Cerebellar cortex (tissue), 1 donor: ENCODE measurements around the gene PDF.
A peak's percentile ranks its signal among the peaks of the same experiment; 100 is the strongest.

Source experiments
- DNase-seq: peaks from one replicate; pipeline ENCODE4 v3.0.0-alpha.2; 2015; ENCODE audit warnings: low spot score

Gene PDF

DNA sequence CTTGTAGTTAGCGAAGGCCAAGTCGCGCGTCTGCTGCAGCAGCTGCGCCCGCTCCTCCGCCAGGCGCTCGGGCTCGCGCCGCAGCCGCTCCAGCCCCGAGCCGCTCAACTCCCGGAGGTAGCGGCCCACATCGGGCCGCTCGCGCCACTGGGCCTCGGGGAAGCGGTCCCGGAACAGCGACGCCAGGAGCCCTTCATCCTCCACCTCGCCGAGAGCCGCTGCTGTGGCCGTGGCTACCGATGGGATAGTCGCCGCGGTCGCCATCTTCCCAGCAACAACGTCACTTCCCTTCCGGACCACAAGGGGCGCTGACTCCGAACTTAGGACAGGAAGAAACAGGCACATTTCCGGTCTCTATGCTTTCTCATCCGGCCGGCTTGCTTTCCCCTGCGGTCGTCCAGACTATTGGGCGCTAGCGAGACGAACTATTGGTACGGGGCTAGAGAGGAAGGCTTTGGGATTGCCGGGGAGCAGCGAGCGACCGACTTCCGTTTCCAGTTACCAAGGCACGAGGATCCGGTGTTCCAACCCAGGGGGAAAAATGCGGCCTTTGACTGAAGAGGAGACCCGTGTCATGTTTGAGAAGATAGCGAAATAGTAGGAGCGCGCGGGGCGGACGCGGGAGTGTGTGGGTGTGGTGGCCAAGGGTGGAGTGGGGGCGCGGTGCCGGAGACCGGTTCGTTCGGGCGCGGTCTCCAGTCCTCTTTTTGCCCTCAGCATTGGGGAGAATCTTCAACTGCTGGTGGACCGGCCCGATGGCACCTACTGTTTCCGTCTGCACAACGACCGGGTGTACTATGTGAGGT, 9.1 kb upstream of the PDF start, which contains the start of the genes COG8 and NIP7:
Gene COG8, minus strand, starts transcription at position 276 of the 806 bp plus-strand sequence. Its CDS starts 12 bp downstream, at position 264.
Gene NIP7, plus strand, starts transcription at position 484 of the 806 bp plus-strand sequence. Its CDS starts 58 bp downstream, at position 542.
- peak; percentile 99 for DNase-seq

DNA sequence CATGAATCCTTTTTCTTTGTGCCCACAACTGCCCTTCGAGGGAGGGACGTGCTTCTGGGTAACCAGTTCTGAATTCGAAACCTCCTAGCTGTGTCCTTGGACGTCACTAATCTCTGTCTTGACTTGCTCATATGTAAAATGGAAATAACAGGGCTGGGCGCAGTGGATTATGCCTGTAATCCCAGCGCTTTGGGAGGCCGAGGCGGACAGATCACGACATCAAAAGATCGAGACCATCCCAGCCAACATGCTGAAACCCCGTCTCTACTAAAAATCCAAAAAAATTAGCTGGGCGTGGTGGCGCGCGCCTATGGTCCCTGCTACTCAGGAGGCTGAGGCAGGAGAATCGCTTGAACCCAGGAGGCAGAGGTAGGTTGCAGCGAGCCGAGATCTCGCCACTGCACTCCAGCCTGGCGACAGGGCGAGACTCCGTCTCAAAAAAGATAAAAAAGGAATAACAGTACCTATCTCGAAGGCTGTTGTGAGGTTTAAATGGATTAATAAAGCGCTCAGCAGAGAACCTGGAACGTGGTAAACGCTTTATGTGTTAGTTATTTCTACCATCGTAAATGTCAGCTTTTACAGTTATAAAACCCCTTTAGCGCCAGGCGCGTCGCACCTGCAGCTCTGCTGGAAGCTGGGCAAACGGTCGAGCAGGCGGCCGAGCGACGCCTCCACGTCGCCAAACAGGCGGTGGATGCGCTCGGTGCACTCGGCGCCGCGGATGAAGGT, 8.3 kb upstream of the PDF start:
- DNase-seq: no peak

DNA sequence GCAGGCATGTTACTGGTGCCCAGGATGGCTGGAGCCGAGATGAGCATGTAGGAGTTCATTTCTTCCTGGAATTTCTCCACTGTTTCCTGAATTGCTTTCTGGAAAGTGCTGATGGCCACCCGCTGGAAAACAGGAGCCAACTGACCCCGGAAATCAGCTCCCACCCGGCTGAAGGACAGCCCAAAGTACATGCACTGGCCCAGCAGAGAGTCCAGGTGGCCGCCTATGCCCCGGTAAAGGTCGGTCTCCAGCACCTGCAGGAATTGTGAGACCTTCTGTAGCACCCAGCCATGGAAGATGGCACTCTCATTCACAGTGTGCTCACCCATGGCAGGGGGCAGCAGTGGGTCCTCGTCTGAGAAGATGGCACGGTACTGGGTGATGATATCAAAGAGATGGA, 4.3 kb upstream of the PDF start:
- DNase-seq: no peak

DNA sequence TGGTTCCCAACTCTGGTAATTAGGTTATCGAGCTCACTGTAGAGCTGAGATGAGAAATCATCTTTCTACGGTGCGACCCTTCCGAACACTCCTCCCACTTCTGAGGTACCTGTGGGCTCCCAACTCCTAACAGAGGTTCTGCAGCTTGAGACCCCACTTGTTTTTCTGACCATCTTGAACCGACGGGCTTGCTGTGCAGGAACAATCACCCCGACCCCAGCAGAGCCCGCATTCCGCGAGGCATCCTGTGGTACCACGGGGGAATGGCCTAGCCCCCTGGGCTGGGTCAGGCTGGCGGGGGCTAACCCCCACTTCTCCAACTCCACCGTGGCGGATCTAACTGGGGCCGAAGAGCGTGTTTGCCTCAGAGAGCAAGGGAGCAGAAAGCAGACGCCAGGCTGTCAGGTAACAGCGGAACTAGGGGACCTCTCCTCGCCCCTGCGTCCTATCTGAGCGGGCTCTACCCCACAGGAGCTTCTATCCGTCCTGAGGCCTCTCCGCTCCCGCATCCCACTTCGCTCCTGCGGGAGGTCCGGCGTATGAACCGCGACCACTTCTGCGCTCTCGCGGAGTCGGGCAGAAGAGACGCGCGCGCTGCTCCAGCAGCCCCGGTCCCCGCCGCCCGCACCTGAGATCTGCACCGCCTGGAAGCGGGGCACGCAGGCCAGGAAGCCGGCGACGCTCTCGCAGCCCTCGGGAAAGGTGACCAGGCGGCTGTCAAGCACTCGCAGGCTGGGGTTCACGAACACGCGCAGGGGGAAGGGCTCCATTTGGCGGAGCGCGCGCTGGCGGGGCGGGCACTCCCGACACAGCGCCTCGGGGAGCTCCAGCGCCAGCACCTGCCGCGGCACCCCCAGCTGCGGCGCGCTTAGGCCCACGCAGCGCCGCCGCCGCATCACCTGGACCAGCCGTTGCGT, 761 bp downstream of the PDF start:
- DNase-seq: no peak

DNA sequence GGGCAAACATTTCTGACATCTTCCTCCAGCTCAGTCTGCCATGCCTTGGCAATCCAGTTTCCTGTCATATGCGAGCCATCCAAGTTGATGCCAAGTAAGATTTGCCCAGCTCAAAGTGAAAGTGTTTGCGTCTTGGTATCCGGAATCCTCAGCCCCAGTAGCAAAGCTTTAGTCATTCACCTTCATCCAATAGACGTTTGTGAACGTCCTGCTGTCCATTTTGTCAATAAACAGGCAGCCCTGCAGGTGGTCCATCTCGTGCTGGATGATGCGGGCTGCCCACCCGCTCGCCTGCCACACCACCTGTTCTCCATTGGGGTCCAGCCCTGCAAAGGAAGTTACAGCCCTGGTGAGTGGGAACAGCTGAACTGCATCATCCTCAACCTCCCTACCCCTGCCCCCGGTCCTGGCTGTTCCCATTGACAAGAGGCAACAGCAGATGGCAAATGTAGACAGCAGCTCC, 1.5 kb downstream of the PDF start:
- DNase-seq: no peak

DNA sequence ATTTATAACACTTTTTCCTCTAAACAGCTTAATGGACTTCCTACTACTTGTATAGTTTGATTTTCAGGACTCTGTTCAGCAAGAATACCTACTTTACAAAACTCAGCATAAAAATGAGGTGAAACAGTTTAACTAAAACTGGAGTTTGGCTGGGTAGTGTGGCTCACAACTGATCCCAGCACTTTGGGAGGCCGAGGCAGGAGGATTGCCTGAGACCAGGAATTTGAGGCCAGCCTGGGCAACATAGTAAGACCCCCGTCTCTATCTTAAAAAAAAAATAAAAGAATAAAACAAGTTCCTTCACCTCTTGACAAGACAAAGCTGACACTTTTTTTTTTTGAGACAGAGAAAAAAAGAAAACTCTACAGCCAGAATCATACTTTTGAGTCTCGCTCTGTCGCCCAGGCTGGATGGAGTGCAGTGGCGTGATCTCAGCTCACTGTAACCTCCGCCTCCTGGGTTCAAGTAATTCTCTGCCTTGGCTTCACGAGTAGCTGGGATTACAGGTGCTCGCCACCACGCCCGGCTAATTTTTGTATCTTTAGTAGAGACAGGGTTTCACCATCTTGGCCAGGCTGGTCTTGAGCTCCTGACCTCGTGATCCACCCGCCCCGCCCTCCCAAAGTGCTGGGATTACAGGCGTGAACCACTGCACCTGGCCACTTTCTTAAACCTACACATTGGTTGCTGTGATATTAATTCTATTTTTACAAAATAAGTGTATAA, 2.6 kb downstream of the PDF start:
- DNase-seq: no peak

DNA sequence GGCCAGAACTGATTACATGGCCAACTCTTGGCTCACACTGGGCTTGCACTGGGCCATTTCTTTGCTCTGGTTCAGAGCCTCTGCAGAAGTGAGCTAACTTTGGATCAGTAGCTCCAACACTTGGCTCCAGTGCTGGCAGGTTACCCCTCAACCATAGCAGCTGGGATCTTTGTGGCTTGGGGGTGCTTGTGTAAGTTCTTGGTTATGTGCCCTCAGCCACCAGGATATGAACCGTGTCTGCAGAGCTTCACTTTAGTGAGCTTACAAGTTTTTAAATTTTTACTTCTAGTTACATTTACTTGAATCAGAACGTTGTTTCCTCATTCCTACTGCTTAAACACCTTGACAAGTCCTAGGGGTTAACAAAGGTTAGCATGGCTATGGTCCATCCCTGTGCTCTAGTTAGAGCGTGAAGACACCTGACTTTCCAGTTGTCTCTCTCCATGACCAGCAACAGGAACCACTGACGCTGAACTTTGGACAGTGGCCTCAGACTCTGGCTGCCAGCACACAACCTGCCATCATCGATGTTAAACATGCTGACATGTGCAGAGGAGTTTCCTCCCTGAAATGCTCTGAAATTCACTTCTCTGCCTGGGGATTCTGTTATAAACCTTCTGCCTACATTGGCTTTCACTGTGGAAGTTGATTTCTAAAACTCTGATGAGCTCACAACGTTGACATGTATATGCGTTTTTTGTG, 4.1 kb downstream of the PDF start:
- no peak for DNase-seq

DNA sequence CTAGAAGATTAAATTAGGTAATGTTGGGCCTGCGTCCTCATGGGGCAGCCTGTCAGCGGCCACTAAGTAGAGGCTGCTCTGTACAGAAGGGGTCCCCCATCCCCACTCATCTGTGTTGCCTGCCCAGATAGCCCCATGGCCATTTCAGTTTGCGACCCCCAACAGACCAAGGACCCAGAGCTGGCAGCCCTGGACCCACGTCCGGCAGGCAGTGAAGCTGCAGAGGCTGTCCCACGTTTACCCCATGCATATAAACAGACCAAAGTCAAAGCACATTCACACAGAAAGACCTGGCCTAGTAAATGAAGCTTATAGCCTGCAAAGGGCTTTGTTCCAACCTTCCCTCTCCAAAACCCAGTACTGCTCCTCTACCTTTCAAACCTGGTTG, 4.6 kb downstream of the PDF start:
- DNase-seq: no peak

DNA sequence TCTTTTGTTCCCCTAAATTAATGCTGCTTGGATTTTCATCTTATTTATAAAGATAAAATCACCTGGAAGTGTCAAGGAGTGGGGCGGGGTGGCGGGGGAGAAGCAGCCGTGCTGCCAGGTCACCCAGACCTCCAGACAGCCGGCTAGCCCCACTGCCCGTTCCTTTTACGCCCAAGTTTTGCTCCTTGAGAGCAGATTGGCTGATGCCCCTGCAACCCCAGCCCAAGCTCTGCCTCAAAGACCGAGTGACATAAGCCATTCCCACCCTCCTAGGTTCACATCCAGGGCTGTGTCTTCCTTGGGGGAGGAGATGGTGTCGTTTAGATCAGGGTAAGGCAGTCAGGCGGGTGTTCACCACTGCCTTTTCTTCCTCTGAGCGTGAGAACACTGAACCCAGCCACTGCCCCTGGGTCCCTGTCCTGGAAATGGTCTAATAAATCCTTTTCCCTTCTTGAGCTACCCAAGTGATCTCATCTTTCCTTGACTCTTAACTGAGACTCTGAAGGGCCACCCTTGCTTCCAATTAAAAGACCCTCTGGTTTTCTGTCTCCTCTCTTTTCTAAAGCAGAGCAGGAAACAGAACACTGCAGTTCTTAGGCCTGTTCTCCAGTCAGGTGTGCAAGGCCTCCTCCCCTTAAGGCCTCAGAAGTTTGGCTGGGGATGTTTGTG, 5.7 kb downstream of the PDF start:
- no peak for DNase-seq

DNA sequence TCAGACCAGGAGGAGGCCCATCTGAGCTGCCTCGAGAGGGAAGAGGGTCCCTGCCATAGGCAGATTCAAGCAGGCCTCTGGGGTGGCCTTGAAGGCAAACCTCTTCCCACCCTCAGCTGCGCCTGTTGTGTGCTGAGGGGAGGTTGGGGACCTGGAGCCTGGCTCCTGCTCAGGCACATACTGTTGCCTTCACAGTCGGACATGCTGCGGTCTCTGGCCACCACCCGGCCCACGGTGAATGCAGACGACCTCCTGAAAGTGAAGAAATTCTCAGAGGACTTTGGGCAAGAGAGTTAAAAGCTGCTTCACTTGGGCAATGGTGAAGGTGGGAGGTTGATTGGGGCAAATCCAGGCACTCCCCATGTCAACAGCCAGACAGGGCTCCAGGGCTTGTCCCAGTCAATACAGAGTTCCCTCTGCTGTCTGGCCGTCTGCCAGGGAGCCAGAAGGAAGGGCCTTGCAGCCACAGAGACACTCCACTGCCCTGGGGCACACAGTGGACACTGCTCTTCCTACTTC, 6.3 kb downstream of the PDF start:
- peak; percentile 69 for DNase-seq

DNA sequence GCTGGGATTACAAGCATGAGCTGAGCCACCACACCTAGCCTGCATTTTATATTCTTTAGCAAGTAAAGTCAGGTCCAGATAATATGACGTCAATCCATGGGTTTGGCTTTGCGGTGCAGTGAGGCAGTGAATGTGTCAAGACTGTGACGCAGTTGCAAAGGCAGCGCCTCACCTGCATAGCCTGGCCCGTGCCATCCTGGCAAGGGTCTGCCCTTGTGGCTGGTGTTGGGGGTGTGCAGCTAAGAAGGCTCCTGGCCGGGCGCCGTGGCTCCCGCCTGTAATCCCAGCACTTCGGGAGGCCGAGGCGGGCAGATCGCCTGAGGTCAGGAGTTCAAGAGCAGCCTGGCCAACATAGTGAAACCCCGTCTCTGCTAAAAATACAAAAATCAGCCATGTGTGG, 7.0 kb downstream of the PDF start:
- DNase-seq: no peak

DNA sequence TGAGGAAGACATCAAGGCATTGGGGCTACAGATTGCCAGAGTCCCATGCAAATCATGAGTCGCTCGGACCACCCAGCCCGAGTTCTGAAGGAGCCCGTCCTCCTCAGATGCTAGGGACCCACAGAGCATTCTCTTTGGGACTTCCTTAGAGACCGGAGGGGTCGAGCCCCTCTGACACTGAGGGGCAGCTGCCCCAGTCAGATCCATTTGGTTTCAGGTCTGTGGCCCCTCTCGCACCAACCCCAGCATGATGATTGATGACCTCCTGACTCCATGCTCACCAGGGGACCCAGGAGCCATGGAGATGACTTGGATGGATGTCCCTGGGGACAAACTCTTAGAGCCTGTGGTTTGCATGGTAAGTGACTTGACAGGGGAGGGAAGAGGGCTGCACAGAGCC, 8.0 kb downstream of the PDF start:
- DNase-seq: no peak

DNA sequence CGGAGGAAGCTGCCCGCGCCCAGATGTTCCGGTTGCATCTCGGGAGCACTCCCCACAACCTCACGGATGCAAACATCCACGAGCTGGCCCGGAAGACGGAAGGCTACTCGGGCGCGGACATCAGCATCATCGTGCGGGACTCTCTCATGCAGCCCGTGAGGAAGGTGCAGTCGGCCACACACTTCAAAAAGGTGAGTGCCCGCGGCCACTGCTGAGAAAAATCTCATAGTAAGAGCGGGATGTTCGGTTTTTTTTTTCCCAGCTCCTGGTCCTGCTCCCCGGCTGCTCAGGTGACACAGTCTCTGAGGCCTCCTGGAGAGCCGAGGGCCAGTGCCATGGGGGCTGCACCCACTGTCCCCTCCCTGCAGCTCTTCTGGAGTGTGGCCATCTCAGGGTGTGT, 9.3 kb downstream of the PDF start:
- DNase-seq: no peak

DNA sequence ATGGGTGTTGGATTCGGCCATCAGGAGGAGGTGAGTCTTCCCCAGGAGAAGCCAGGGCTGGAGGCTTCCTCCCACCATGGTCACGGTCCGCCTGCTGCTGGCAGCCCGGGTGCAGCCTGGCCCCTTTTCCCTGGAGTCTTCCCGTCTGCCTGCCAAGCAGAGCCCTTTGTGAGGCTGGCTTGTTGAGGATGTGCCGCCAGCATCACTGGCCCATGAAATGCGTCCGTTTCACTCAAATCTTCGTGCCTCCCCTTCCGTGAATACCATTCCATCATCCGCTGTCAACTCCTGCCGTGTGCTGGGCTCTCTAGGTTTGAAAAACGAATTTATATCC, 9.7 kb downstream of the PDF start:
- DNase-seq: no peak

DNA sequence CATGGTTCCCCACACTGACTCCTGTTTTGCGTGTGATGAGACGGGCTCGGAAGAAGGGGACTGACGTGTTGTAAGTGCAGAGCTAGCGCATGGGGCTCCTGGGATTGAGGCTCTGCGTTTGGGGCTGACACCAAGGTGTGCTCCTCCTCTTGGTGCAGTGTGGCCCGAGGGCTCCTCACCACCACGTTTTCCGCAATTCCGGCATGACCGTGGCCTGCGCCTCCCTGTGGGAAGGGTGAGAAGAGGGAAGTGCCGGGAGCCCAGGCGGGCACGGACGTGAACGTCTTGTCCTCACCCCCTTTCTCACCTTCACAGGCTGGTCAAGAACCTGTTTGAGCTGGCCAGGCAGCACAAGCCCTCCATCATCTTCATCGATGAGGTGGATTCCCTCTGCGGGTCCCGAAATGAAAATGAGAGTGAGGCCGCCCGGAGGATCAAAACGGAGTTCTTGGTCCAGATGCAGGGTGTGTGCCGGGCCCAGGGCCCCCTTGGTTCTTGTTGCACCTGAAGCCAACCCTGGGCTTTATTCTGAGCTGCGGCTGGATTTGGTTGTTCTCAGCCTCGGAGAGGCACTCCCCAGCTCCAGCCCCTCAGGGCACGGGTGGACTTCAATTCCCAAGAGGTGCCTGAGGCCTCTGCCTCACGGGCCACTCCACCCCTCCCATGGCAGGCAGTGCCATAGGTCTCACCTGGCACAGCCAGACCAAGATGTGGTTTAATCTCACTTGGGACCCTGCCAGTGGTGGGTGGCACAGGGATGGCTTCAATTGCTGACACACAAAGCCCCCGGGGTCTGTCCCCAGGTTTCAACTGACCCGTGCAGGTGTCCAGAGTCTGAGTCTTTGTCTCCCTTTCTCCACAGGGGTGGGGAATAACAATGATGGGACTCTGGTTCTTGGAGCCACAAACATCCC, 10.3 kb downstream of the PDF start:
- DNase-seq: no peak

DNA sequence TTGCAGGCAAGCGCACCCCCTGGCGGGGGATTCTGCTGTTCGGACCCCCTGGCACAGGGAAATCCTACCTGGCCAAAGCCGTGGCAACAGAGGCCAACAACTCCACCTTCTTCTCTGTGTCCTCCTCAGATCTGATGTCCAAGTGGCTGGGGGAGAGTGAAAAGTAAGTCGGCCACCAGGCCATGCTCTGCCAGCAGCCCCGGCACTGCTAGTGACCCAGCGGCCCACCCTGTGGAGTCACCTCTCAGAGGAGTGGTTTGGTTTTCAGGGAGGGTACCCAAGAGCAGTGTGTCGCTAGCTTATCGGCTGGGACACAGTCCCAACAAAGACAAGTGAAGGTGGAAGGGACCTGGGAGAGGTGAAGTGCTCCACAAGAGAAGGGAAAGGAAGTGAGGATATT, 11.0 kb downstream of the PDF start:
- DNase-seq: no peak

DNA sequence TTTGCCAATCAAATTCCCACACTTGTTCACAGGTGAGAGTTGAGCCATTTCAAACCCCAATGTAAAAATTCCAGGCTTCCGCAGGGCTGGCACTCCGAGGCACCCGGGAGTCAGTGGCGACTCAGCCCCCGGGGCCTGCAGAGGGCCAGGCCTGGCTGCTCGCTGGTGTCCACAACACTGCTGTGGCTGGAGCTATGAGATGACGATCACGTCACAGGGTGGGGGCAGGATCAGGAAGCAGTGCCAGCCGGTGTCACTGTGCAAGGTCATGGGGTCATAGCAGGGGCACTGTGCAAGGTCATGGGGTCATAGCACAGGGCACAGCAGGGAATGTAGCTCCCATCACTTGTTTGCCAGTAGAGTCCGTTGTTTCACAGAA, 11.5 kb downstream of the PDF start:
- DNase-seq: no peak

DNA sequence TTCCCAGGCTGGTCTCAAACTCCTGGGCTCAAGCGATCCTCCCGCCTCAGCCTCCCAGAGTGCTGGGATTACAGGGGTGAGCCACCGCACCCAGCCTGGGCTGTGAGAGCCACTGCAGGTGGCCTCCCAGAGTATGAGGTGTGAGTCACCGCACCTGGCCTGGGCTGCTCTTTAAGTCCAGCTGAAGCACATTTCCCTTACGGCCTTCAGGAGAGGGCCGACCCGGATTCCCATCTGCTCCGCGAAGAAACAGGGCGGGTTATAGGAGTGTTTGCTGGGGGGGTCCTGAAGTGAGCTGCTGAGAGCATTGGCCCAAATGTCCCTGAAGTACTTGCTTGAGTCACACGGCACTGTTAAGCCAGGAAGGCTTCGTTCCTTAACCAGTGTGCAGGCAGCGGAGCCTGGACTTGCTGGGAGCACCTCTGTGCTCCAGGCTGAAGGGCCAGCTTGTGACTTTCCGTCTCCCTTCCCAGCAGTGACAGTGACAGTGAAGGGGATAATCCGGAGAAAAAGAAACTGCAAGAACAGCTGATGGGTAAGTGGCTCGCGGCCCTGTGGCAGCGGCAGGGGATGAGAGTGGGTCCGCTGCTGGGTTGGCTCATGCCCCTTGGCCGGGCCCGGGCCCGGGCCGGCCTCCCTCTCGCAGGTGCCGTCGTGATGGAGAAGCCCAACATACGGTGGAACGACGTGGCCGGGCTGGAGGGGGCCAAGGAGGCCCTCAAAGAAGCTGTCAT, 12.0 kb downstream of the PDF start:
- DNase-seq: no peak
